ENCODE measurements around the gene AMBRA1. TPM values are rescaled to one million over a fixed set of nuclear protein-coding genes. Genes with fewer than 3 reads are reported as not detected.

Gene AMBRA1
- polyA plus RNA-seq, 1 of the 3 experiments (the other 2 are of a cell fraction): 10.4 TPM

DNA sequence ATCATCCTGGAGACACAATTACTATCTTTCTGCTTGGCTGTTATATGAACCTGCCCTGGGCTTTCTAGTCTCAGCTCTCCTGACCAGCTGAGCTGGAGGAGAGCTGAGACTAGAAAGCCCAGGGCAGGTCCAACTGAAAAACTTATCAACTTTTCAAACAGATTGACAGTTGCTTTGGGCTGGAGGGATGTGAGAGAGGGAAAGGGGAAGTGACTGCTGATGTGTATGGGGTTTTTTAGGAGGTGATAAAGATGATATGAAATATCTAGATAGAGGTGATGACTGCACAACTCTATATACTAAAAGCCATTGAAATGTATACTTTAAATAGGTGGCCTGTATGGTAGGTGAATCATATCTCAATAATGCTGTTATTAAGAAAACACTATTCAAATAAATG, 142.1 kb downstream of the AMBRA1 start (continued):
- no peak for TF ChIP-seq SIN3A (IDR thresholded peaks at IDR 0.05; ENCODE audit: borderline replicate concordance, low read depth, low read length)

DNA sequence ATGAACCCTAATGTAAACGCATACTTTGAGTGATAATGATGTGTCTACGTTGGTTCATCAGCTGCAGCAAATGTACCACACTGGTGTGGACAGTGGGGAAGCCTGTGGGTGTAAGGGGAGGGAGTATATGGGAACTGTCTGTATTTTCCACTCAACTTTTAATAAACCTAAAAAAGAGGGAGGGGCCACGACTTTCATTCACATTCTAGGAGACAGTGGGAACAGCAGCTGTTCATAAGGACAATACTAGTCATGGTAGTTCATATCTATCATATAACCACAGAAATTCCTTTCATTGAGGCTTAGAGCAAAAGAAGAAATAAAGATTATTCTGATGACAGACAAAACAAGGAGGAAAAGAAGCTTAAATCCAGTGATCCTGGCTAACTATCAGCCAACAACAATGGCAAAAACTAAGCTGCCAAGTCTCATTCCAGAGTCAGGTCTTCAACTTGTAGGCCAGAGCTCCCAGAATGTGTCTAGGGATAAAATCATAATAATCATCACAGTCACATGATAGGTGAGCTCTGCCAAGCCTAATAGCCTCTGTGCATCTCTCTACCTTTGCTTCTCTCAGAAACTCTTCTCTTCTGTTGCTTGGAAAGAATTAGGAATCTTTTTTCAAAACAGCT, 142.9 kb downstream of the AMBRA1 start:
- H3K4me3 ChIP-seq (ENCODE audit: low read depth in 2 of 2, low read length in 1 of 2): no peak overlapping the region
- H3K27ac ChIP-seq (ENCODE audit: low read depth in 2 of 2, low read length in 1 of 2): peak overlapping the region; percentile 24 to 41; a peak in 2 of 4 replicates
- peaks cover 21% of the 10 kb centered on the region for H3K79me2 ChIP-seq (ENCODE audit: insufficient read depth)
- DNase-seq: no peak
- H4K20me1 ChIP-seq (ENCODE audit: insufficient read depth): peaks cover 8% of the 10 kb centered on the region
- H3K36me3 ChIP-seq (replicated peaks in 1 of 2; ENCODE audit: control insufficient read depth in 1 of 2, insufficient read depth in 2 of 2, low read length in 1 of 2): no peaks in the 10 kb centered on the region
- H3K9ac ChIP-seq: no peak overlapping the region
- H3K4me1 ChIP-seq (ENCODE audit: control insufficient read depth in 1 of 2, insufficient read depth in 2 of 2, low read depth in 1 of 2, low read length in 1 of 2): peaks cover 3 to 21% of the 10 kb centered on the region in 2 experiments; a peak in 3 of 4 replicates
- no peak overlapping the region for H2AFZ ChIP-seq (ENCODE audit: low read depth)
- H3K4me2 ChIP-seq: no peak overlapping the region
- no peak for TF ChIP-seq GABPA (IDR thresholded peaks at IDR 0.05; ENCODE audit: low read depth)
- TF ChIP-seq TCF12 (IDR thresholded peaks at IDR 0.05): no peak
- TF ChIP-seq YY1 (IDR thresholded peaks at IDR 0.05; ENCODE audit: low read depth): no peak
- no peak for TF ChIP-seq EZH2phosphoT487 (IDR thresholded peaks at IDR 0.05; ENCODE audit: borderline replicate concordance, low read depth)
- no peak for TF ChIP-seq GATA2 (CRISPR knock-in tag; IDR thresholded peaks at IDR 0.05)
- TF ChIP-seq FOXJ3 (CRISPR knock-in tag; IDR thresholded peaks at IDR 0.05): no peak
- TF ChIP-seq RCOR1 (IDR thresholded peaks at IDR 0.05; ENCODE audit: low read length): no peak
- no peak for TF ChIP-seq NRF1 (IDR thresholded peaks at IDR 0.05; ENCODE audit: low read depth, low read length)
- TF ChIP-seq SIN3A (IDR thresholded peaks at IDR 0.05; ENCODE audit: borderline replicate concordance, low read depth, low read length): no peak
- TF ChIP-seq NFIC (IDR thresholded peaks at IDR 0.05; ENCODE audit: borderline replicate concordance): no peak
- no peaks in the 10 kb centered on the region for H3K9me3 ChIP-seq
- H3K27me3 ChIP-seq (ENCODE audit: insufficient read depth): no peaks in the 10 kb centered on the region
- peaks cover 11% of the 10 kb centered on the region for H3F3A ChIP-seq (replicated peaks; ENCODE audit: insufficient read depth)
- H3K9me2 ChIP-seq: no peaks in the 10 kb centered on the region
- ChIA-PET POLR2A (interaction anchor here (0.6 kb wide), 1 partner anchor 13 kb away, joined by 3 read pairs; no protein-coding TSS in a partner anchor), CTCF (interaction anchor here (1.1 to 1.7 kb wide), 6 partner anchors 29 to 87 kb away, joined by 3 to 4 read pairs (median 3); no protein-coding TSS in a partner anchor)
- WGBS (ENCODE audit: low lambda C conversion rate): 78% methylated on average over 3 of the region's 3 CpGs

DNA sequence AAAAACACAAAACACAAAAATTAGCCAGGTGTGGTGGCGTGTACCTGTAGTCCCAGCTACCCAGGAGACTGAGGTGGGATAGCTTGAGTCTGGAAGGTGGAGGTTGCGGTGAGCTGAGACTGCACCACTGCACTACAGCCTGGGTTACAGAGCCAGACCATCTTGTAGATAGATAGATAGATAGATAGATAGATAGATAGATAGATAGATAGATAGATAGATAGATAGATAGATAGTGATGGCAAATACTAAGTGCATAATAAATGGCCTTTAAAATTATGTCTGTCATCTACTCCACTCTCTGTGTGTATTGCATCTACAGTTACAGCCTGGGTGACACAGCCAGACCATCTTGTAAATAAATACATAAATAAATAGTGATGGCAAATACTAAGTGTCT, 146.3 kb downstream of the AMBRA1 start:
- Histone ChIP-seq H3K27ac (ENCODE audit: low read depth in 2 of 2, low read length in 1 of 2) (no peak overlapping the region), H3K9me2 (no peaks in the 10 kb centered on the region), H3K36me3 (replicated peaks in 1 of 2; ENCODE audit: control insufficient read depth in 1 of 2, insufficient read depth in 2 of 2, low read length in 1 of 2) (peaks cover under 1 to 1% of the 10 kb centered on the region in 2 experiments), H3K4me3 (ENCODE audit: low read depth in 2 of 2, low read length in 1 of 2) (no peak overlapping the region), H2AFZ (ENCODE audit: low read depth) (no peak overlapping the region), H3F3A (replicated peaks; ENCODE audit: insufficient read depth) (peaks cover 14% of the 10 kb centered on the region), H3K4me2 (no peak overlapping the region), H3K9ac (no peak overlapping the region), H3K9me3 (no peaks in the 10 kb centered on the region), H3K79me2 (ENCODE audit: insufficient read depth) (peaks cover 21% of the 10 kb centered on the region), H3K27me3 (ENCODE audit: insufficient read depth) (no peaks in the 10 kb centered on the region), H4K20me1 (ENCODE audit: insufficient read depth) (peaks cover 13% of the 10 kb centered on the region), H3K4me1 (ENCODE audit: control insufficient read depth in 1 of 2, insufficient read depth in 2 of 2, low read depth in 1 of 2, low read length in 1 of 2) (peaks cover 7 to 50% of the 10 kb centered on the region in 2 experiments)
- 97% methylated on average over 2 of the region's 2 CpGs for WGBS (ENCODE audit: low lambda C conversion rate)
- no peak for DNase-seq
- CTCF ChIA-PET: no interaction called here
- TF ChIP-seq TCF12 (IDR thresholded peaks at IDR 0.05) (no peak), CHD2 (IDR thresholded peaks at IDR 0.05; ENCODE audit: low read length, partially characterized antibody) (no peak), NFIC (IDR thresholded peaks at IDR 0.05; ENCODE audit: borderline replicate concordance) (no peak), ELF1 (IDR thresholded peaks at IDR 0.05) (no peak), POLR2AphosphoS5 (IDR thresholded peaks at IDR 0.05; ENCODE audit: low read depth, low read length) (no peak), FOSL2 (IDR thresholded peaks at IDR 0.05; ENCODE audit: borderline replicate concordance, low read depth) (no peak)
- TF ChIP-seq, protein P1, sequence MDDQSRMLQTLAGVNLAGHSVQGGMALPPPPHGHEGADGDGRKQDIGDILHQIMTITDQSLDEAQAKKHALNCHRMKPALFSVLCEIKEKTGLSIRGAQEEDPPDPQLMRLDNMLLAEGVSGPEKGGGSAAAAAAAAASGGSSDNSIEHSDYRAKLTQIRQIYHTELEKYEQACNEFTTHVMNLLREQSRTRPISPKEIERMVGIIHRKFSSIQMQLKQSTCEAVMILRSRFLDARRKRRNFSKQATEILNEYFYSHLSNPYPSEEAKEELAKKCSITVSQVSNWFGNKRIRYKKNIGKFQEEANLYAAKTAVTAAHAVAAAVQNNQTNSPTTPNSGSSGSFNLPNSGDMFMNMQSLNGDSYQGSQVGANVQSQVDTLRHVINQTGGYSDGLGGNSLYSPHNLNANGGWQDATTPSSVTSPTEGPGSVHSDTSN (IDR thresholded peaks at IDR 0.05): no peak
- POLR2A ChIA-PET: no interaction called here
